Stimulated activated CD4-positive, alpha-beta T cell treated with anti-CD3 and anti-CD28 coated beads, Interleukin-12 subunit alpha, Interleukin-12 subunit beta, amount 100 ng/mL, for 48 hours (primary cell): Measurements from ENCODE around the gene GLRX2.
A peak's percentile ranks its signal among the peaks of the same experiment; 100 is the strongest.
"Not testable (repeated sequence)": the region's sequence is repeated elsewhere in the genome, so short reads cannot be mapped to it uniquely, and the experiment has no call there.

ENCODE experiments used
- DNase-seq, 3 donors: peaks; one replicate each; pipeline ENCODE4 v3.0.0-alpha.2; 2020; ENCODE audit warnings: low read depth in 2 of 3, low spot score in 1 of 3

Gene GLRX2

GRCh38 chr1:193066606-193067005, 38.6 kb downstream of the GLRX2 start:
- no peak for DNase-seq

GRCh38 chr1:193065954-193066353, 39.3 kb downstream of the GLRX2 start:
- no peak for DNase-seq

DNA sequence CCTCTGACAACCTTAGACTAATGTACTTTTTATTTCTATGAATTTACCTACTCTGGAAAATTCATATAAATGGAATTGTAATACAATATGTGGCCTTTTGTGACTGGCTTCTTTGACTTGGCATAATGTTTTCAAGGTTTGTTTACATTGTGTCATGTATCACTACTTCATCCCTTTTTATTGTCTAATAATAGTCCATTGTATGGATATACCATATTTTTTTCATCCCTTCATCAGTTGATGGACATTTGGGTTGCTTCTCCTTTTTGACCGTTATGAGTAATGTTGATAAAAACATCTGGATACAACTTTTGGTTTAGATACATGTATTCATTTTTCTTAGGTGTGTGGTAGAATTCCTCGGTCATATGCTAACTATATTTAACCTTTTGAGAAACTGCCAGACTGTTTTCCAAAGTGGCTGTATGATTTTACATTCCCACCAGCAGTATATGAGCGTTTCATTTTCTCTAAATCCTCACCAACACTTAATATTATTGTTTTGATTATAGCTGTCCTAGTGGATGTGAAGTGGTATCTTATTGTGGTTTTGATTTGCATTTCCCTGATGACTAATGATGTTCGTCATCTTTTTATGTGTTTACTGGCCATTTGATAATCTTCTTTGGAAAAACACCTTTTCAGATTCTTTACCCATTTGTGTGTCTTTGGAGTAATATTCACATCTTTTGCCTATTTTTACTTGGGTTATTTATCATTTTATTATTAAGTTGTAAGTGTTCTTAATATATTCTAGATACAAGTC, 42.3 kb downstream of the GLRX2 start:
- DNase-seq = no peak

DNA sequence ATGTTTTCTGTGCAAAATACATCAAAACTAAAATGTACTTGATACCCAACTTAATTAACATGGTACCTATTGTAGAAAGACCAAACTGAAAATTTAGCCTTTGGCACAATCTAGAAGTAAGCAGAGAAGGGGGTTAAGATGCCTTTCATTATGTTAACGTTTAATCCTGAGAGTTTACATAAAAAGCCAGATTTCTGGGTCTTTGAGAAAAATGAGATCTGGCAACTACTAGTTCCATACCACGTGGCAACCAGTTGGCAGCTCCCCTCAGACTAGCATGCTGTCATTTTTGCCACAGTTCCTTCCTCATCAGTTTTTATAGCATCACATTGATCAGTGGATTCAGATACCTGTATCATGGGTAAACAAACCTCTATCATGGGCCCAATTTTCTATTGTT, 44.3 kb downstream of the GLRX2 start:
- no peak for DNase-seq

- DNase-seq = no peak
Observed at GRCh38 chr1:193060406-193060805, 44.8 kb downstream of the GLRX2 start.

- no peak for DNase-seq
Observed at GRCh38 chr1:193060115-193060403, 45.2 kb downstream of the GLRX2 start.

GRCh38 chr1:193059282-193060114, 45.7 kb downstream of the GLRX2 start, which contains the start of the genes RO60 and UCHL5:
RO60 (plus strand) TSS chr1:193059612; CDS start chr1:193069055, 9,443 bp downstream.
UCHL5 (minus strand) TSS chr1:193059360; CDS start chr1:193059260, 100 bp downstream.
- peak; percentile 86 to 94 (median 92) for DNase-seq

DNA sequence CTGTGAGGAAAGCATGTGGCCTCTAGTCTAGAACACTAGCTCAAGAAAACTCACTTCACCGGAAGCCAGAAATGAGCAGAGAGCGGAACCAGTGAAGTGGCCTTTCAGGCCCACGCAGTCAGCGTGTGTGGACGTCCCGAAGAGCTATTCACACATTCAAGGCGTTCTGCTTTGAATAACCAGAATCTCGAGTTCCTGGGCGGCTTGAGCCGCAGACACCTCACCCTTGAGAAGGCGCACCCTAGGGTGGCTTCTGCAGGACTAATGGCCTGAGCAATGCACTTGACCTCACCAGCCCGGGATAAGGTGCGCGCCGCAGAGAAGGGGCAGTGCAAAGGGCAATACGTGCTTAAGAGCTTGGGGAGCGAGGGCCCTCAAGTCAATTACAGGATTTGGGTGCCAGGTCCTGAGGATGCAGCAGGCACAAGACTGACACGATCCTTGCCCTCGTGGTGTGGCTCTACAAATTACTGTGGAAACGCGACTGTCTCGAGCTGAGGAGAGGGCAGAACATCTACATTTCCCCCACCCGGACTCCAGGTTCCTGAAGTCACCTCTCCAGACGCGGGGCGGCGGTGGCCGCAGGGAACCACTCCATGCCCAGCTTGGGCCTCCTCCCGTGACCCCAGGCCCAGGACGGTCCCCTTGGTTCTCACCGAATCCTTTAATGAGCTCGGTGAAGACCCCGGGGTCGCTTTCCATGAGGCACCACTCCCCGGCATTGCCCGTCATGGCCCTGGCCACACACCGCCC, 46.5 kb downstream of the GLRX2 start:
- DNase-seq = peak; percentile 58 to 67 (median 63)

DNA sequence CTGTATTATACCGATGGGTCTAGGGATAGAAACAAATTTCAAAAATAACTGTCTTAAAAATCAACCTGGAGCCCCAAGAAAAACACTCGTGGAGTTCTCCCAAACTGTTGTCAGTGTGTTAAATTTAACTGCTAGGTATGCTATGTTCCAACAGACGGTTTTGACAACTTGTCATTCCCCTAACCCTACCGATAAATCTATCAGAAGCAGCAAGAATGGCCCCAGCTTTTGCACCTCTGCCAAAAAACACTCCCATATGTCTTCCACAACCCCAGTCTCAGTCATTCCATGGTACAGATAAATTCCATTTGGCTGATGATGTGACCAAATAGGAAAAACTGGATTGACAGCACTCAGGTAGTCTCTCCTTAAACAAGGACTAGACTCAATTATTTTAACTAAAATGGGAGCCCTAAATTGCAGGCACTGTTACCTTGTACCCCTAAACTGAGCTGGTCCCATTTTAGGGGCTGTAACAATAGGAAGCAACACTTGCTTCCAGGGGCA, 51.0 kb downstream of the GLRX2 start:
- no peak for DNase-seq

DNA sequence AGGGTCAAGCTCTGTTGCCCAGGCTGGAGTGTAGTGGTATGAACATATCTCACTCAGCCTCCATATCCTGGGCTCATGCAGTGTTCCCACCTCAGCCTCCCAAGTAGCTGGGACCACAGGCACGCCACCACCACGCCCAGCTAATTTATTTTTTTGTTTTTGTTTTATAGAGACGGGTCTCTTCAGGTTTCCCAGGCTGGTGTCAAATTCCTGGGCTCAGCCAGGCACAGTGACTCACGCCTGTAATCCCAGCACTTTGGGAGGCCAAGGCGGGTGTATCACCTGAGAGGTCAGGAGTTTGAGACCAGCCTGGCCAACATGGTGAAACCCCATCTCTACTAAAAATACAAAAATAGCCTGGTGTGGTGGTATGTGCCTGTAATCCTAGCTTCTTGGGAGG, 56.3 kb downstream of the GLRX2 start:
- DNase-seq = not testable (repeated sequence)
